Testis (tissue), 2 donors: ENCODE results near the gene ZDHHC19.

Source experiments
- CTCF ChIP-seq, 3 experiments: fragments of 450-650 bp in 2 of 3; fragments of 200-600 bp in 1 of 3; sonication (generic) in 1 of 3; IDR thresholded peaks; one replicate each; pipeline ENCODE4 v1.5.1; 2016 to 2019; ENCODE audit warnings: antibody characterized with exemption in 3 of 3, mild to moderate bottlenecking in 2 of 3, moderate library complexity in 1 of 3
- POLR2A ChIP-seq: fragments of 450-650 bp; IDR thresholded peaks from one replicate; pipeline ENCODE4 v1.6.1; 2017; ENCODE audit warnings: antibody characterized with exemption, mild to moderate bottlenecking, moderate library complexity

- TF ChIP-seq CTCF (IDR thresholded peaks at IDR 0.05) (no peak), POLR2A (no peak)
Observed at GRCh38 chr3:196217307-196218154, 6.3 kb upstream of the ZDHHC19 start.
